Progenitor cell of endocrine pancreas (in vitro differentiated cells): ENCODE measurements around the gene LRIG1. TPM values are rescaled to one million over a fixed set of nuclear protein-coding genes. Genes with fewer than 3 reads are reported as not detected.

ENCODE experiments used
- DNase-seq: peaks from one replicate; pipeline ENCODE4 v3.0.0; 2021; ENCODE audit warnings: low spot score; ENCODE audit not compliant: unreplicated experiment
- H3K27ac Mint-ChIP-seq: 2 replicates; pipeline ENCODE4 v1.8.0; 2021; ENCODE audit warnings: mild to moderate bottlenecking, moderate library complexity, mixed read lengths
- H3K27me3 Mint-ChIP-seq: 2 replicates; pipeline ENCODE4 v1.8.0; 2021; ENCODE audit warnings: mixed read lengths
- H3K36me3 Mint-ChIP-seq: 2 replicates; pipeline ENCODE4 v1.8.0; 2022; ENCODE audit warnings: mixed read lengths; ENCODE audit not compliant: insufficient read depth
- H3K4me1 Mint-ChIP-seq: 2 replicates; pipeline ENCODE4 v1.8.0; 2021; ENCODE audit warnings: low read depth, mixed read lengths
- H3K4me3 Mint-ChIP-seq: 2 replicates; pipeline ENCODE4 v1.8.0; 2021; ENCODE audit warnings: low read depth, mild to moderate bottlenecking, moderate library complexity, mixed read lengths
- H3K9me3 Mint-ChIP-seq: 2 replicates; pipeline ENCODE4 v1.8.0; 2021; ENCODE audit warnings: low read depth, mixed read lengths
- CTCF ChIP-seq: fragments of 200-600 bp; sonication (generic); IDR thresholded peaks from one replicate; pipeline ENCODE4 v1.5.0; 2021; ENCODE audit warnings: antibody characterized with exemption, mild to moderate bottlenecking; ENCODE audit not compliant: unreplicated experiment
- total RNA-seq: library from RNA; stranded (reverse); gene quantifications from 2 replicates; pipeline ENCODE4 v1.2.1, GENCODE V29; 2021

LRIG1 gene
- total RNA-seq, 1 donor from 2014 or later = 31.4 TPM

DNA sequence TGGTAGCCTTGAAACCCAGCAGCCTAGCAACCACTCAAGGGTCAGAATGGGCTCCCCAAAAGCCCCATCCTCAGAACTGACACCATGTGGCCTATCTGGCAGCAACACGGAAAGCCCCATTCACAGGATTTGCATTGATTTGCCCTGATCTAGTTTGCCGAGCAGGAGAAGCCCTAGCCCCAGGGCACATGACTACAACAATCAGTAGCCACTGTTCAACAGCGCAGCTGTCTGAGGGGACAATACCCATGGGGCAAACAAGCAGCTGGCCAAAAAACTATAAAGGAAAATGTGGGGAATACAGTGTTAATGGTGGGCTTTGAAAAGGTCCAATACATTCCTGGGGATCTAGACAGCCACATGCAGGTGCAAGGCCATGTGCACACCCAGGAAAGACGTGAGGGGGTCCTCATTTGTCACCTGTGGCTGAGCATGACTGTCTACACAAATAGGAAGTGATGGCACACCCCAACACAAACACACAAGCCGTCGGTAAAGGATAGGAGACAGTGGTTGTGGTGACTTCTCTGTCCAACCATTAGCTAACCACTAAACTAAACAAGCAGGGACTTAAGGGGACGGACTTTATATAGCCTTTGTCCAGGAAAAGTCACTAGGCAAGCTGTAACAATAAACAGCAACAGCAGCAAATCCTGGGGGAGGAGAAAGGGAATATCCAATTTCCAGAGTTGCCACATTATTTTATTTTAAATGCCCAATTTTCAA is 113.7 kb downstream of the LRIG1 start:
- Mint-ChIP-seq H3K4me3 (no peak overlapping the region), H3K27ac (no peak overlapping the region), H3K4me1 (no peaks in the 10 kb centered on the region), H3K36me3 (peaks cover 52% of the 10 kb centered on the region), H3K9me3 (peaks cover 4% of the 10 kb centered on the region), H3K27me3 (no peaks in the 10 kb centered on the region)
- no peak for TF ChIP-seq CTCF
- DNase-seq = no peak

GRCh38 chr3:66386011-66386924 is 114.6 kb downstream of the LRIG1 start:
- Mint-ChIP-seq H3K27me3 (no peaks in the 10 kb centered on the region), H3K4me3 (no peak overlapping the region), H3K36me3 (peaks cover 49% of the 10 kb centered on the region), H3K4me1 (no peaks in the 10 kb centered on the region), H3K9me3 (peaks cover 4% of the 10 kb centered on the region), H3K27ac (no peak overlapping the region)
- no peak for DNase-seq
- TF ChIP-seq CTCF = no peak

DNA sequence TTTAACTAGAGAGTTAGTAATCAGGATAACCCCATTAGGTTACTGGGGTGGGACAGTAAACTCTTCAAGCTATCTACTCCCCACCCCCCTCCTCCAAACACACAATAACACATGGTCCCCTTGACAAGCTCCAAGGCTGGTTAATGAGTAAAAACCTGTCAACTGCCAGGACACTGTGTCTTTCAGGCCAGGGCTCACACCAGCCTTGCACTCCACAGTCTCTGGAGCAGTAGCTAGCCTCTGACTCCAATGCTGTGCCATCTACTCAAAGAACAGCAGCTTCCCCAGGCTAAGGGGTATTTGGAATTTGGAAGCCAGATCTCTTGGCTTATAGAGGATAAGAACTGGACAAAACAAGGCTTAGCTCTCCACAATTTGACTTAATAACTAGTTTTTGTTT is 115.8 kb downstream of the LRIG1 start:
- no peaks in the 10 kb centered on the region for H3K4me1 Mint-ChIP-seq
- no peaks in the 10 kb centered on the region for H3K27me3 Mint-ChIP-seq
- H3K36me3 Mint-ChIP-seq = peaks cover 47% of the 10 kb centered on the region
- H3K4me3 Mint-ChIP-seq = no peak overlapping the region
- DNase-seq = no peak
- no peak overlapping the region for H3K27ac Mint-ChIP-seq
- no peak for TF ChIP-seq CTCF
- H3K9me3 Mint-ChIP-seq = peaks cover 4% of the 10 kb centered on the region

- no peak for DNase-seq
- no peak for TF ChIP-seq CTCF
- Mint-ChIP-seq H3K36me3 (peaks cover 50% of the 10 kb centered on the region), H3K9me3 (peaks cover 4% of the 10 kb centered on the region), H3K4me3 (no peak overlapping the region), H3K27ac (no peak overlapping the region), H3K4me1 (no peaks in the 10 kb centered on the region), H3K27me3 (no peaks in the 10 kb centered on the region)
Measured at GRCh38 chr3:66383998-66384745, 116.7 kb downstream of the LRIG1 start.

- H3K27ac Mint-ChIP-seq = no peak overlapping the region
- TF ChIP-seq CTCF = no peak
- H3K4me3 Mint-ChIP-seq = no peak overlapping the region
- no peaks in the 10 kb centered on the region for H3K4me1 Mint-ChIP-seq
- H3K9me3 Mint-ChIP-seq = peaks cover 4% of the 10 kb centered on the region
- H3K27me3 Mint-ChIP-seq = no peaks in the 10 kb centered on the region
- DNase-seq = no peak
- H3K36me3 Mint-ChIP-seq = peaks cover 51% of the 10 kb centered on the region
Measured at GRCh38 chr3:66383023-66383422, 117.8 kb downstream of the LRIG1 start.
